H1 (cell line): ENCODE measurements around the gene CLDN24. TPM values are rescaled to one million over a fixed set of nuclear protein-coding genes. Genes with fewer than 3 reads are reported as not detected.

ENCODE experiments used
- CTCF ChIP-seq, 3 experiments: IDR thresholded peaks; 1 replicate in 2 of 3; 2 replicates in 1 of 3; pipeline versions ENCODE4 v1.5.1 to v1.6.1; 2011; ENCODE audit warnings: low read length in 3 of 3, mild to moderate bottlenecking in 3 of 3, inconsistent platforms in 2 of 3, low read depth in 1 of 3, moderate library complexity in 1 of 3; ENCODE audit not compliant: insufficient read depth in 1 of 3; ENCODE audit errors: control extremely low read depth in 1 of 3
- HDAC2 ChIP-seq, 2 experiments: fragments of 300-600 bp in 1 of 2; sonication (generic) in 1 of 2; IDR thresholded peaks; 2 replicates each; pipeline ENCODE4 v1.6.1; 2011 to 2012; ENCODE audit warnings: low read depth in 2 of 2, low read length in 2 of 2, mild to moderate bottlenecking in 2 of 2, moderate library complexity in 2 of 2, borderline replicate concordance in 1 of 2, inconsistent platforms in 1 of 2
- JUND ChIP-seq: IDR thresholded peaks from 2 replicates; pipeline ENCODE4 v1.6.1; 2011; ENCODE audit warnings: mild to moderate bottlenecking, improper control_type of control experiment, low read length
- POLR2AphosphoS5 ChIP-seq: IDR thresholded peaks from 2 replicates; pipeline ENCODE4 v1.6.1; 2011; ENCODE audit warnings: low read depth, low read length
- SAP30 ChIP-seq: fragments of 300-600 bp; sonication (generic); IDR thresholded peaks from 2 replicates; pipeline ENCODE4 v1.7.1; 2012; ENCODE audit warnings: low read length, moderate library complexity, mild to moderate bottlenecking, inconsistent platforms; ENCODE audit not compliant: insufficient read depth, insufficient replicate concordance
- SP1 ChIP-seq: IDR thresholded peaks from 2 replicates; pipeline ENCODE4 v1.6.1; 2011; ENCODE audit warnings: low read depth, low read length
- SUZ12 ChIP-seq: fragments of 200-600 bp; sonication (generic); IDR thresholded peaks from 2 replicates; pipeline ENCODE4 v1.6.1; 2012; ENCODE audit warnings: mild to moderate bottlenecking, inconsistent platforms, low read length, moderate library complexity, mixed read lengths
- YY1 ChIP-seq: IDR thresholded peaks from 2 replicates; pipeline ENCODE4 v1.6.1; 2011; ENCODE audit warnings: low read depth, mild to moderate bottlenecking, low read length
- polyA plus RNA-seq, 7 experiments: library from polyadenylated mRNA; depleted of rRNA in 3 of 7; stranded (reverse) in 5 of 7; unstranded in 2 of 7; fragments of >200 nt in 5 of 7; fragments of 200-250 nt in 2 of 7; gene quantifications; 1 replicate in 5 of 7; 2 replicates in 1 of 7; 4 replicates in 1 of 7; pipeline versions ENCODE4 v1.2.1 to v1.2.3, GENCODE V29; 2011 to 2013; ENCODE audit warnings: missing spikeins in 2 of 7, mixed read lengths in 2 of 7
- total RNA-seq: library from RNA; stranded (reverse); fragmentation: NEBNext Ultra II Directional; extraction: Animal tissue kit (Norgen Biotek cat#: 25700); gene quantifications from 2 replicates; pipeline ENCODE4 v1.2.1, GENCODE V29; 2021

CLDN24 gene
- total and polyA plus RNA-seq, 2 of the 8 experiments (the other 6 are each of a cell fraction or from before 2014, with no cell fraction given), result not detected

GRCh38 chr4:183362916-183363542, 40.8 kb upstream of the CLDN24 start (continued):
- TF ChIP-seq CTCF (IDR thresholded peaks at IDR 0.05; ENCODE audit: control extremely low read depth in 1 of 3, insufficient read depth in 1 of 3, low read depth in 1 of 3, low read length in 3 of 3), result peak; percentile 20 to 48 (median 37); a peak in 3 of 4 replicates
- TF ChIP-seq SP1, result no peak
- TF ChIP-seq JUND, result no peak
- no peak for TF ChIP-seq HDAC2 (IDR thresholded peaks at IDR 0.05; ENCODE audit: borderline replicate concordance in 1 of 2, low read depth in 2 of 2, low read length in 2 of 2)
- TF ChIP-seq POLR2AphosphoS5, result no peak
- TF ChIP-seq SAP30, result no peak
- no peak for TF ChIP-seq YY1
- no peak for TF ChIP-seq SUZ12
- TF ChIP-seq, all 59 proteins: peak for 3
